OCI-LY7 (cell line): ENCODE data around the gene TAS2R30.

Source experiments
- EZH2phosphoT487 ChIP-seq: fragments of 200-600 bp; sonication (generic); IDR thresholded peaks from 2 replicates; pipeline ENCODE4 v1.6.1; 2018; ENCODE audit warnings: low read depth, borderline replicate concordance, mild to moderate bottlenecking, mixed run types, antibody characterized with exemption, low read length, moderate library complexity, mixed read lengths
- TF ChIP-seq, protein P1 (sequence below): fragments of 200-600 bp; sonication (generic); conservative IDR thresholded peaks from 2 replicates; pipeline ENCODE4 v1.5.1; 2014; ENCODE audit warnings: mild to moderate bottlenecking, antibody characterized with exemption, low read length, moderate library complexity, mixed read lengths

DNA sequence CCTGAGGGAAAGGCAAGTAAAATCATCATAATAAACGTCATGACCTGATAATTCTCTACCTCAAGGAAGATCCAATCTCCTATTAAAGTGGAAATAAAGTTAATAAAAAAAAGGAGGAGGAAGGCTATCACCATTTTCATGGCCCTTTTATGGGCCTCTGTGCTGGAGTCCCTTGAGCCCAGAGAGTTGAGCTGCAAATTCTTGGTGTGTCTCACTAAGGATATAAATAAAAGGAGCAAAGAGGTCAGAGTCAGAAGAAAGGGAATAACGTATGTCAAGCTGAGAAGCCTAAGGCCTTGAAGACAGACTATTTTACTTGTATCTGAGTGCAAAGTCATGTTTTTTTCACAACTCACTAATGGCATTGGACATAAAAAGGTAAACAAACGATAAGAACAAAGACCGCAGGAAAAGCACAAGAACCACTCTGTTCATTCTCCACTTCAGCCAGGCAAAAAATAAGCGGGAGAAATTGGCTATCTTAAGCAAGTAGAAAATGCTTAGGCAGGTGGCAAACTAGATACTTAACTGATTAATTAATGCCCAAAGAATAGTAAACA lies 24.5 kb upstream of the TAS2R30 start:
- TF ChIP-seq, protein P1, sequence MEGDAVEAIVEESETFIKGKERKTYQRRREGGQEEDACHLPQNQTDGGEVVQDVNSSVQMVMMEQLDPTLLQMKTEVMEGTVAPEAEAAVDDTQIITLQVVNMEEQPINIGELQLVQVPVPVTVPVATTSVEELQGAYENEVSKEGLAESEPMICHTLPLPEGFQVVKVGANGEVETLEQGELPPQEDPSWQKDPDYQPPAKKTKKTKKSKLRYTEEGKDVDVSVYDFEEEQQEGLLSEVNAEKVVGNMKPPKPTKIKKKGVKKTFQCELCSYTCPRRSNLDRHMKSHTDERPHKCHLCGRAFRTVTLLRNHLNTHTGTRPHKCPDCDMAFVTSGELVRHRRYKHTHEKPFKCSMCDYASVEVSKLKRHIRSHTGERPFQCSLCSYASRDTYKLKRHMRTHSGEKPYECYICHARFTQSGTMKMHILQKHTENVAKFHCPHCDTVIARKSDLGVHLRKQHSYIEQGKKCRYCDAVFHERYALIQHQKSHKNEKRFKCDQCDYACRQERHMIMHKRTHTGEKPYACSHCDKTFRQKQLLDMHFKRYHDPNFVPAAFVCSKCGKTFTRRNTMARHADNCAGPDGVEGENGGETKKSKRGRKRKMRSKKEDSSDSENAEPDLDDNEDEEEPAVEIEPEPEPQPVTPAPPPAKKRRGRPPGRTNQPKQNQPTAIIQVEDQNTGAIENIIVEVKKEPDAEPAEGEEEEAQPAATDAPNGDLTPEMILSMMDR, result no peak
- TF ChIP-seq EZH2phosphoT487, result no peak
